ENCODE measurements around the gene RPL31.

The RPL31 gene

DNA sequence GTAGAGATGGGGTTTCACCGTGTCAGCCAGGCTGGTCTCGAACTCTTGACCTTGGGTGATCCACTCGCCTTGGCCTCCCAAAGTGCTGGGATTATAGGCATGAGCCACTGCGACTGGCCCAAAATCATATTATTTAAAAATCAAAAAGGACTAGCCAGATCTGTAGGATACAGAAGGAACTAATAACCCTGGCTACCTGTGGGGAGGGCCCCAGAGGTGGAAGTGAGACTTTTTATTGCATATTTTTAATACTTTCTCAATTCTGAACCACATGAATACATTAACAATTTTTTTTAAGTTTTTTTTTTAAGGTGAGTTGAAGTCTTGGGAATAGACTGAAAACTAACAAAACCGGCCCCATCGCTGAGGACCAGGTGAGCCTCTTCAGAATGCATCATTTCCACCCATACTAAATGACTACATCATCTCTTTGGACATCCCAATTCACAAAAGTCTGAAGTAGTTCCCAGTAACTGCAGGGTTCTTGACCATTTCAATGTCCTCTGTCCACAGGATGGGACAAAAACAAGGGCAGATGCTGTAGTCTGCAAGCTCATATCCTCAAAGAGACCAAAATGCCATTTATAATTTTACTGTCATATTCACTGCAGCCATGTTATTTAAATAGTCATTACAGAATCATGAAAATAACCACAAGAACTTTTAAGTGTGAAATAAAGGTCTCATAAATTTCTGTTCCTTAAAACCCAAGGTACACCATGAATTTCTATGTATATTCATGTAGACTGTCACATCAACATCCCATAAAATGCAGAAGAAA lies 21.4 kb downstream of the RPL31 start:
- TF ChIP-seq, protein P1, sequence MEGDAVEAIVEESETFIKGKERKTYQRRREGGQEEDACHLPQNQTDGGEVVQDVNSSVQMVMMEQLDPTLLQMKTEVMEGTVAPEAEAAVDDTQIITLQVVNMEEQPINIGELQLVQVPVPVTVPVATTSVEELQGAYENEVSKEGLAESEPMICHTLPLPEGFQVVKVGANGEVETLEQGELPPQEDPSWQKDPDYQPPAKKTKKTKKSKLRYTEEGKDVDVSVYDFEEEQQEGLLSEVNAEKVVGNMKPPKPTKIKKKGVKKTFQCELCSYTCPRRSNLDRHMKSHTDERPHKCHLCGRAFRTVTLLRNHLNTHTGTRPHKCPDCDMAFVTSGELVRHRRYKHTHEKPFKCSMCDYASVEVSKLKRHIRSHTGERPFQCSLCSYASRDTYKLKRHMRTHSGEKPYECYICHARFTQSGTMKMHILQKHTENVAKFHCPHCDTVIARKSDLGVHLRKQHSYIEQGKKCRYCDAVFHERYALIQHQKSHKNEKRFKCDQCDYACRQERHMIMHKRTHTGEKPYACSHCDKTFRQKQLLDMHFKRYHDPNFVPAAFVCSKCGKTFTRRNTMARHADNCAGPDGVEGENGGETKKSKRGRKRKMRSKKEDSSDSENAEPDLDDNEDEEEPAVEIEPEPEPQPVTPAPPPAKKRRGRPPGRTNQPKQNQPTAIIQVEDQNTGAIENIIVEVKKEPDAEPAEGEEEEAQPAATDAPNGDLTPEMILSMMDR (IDR thresholded peaks at IDR 0.05), result no peak
- H3K9me3 ChIP-seq (ENCODE audit: control insufficient read depth, low read length), result no peaks in the 10 kb centered on the region
- no peak overlapping the region for H3K4me3 ChIP-seq (ENCODE audit: low read depth, low read length)
- no peak overlapping the region for H3K9ac ChIP-seq
- H3K4me1 ChIP-seq, result no peaks in the 10 kb centered on the region
- no peak overlapping the region for H3K27ac ChIP-seq
- H2AFZ ChIP-seq, result no peak overlapping the region
- H3K27me3 ChIP-seq (ENCODE audit: control insufficient read depth, insufficient read depth, low read length), result no peaks in the 10 kb centered on the region
- H3K79me2 ChIP-seq, result no peaks in the 10 kb centered on the region
- no peak overlapping the region for H3K4me2 ChIP-seq (ENCODE audit: low read length)
- no peaks in the 10 kb centered on the region for H3K36me3 ChIP-seq (ENCODE audit: control insufficient read depth, insufficient read depth, low read length)

DNA sequence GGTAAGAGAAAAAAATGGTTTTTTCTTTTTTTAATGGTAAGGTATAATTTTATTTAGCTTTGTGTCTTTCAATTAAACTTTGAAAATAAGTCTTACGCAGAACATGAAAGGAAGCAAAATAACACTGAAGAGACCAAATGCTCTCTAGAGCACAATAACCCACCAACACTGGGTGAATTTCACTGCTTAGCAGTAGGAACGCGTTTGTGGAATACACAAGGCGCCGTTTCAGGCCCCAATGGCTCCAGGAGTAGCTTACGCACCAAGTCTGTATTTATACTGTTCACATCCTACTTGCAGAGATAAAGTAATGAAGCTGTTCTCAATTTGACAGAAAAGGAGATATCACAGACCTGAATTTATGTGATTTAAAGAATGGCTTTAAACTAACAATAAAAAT lies 23.5 kb downstream of the RPL31 start:
- TF ChIP-seq, protein P1 (IDR thresholded peaks at IDR 0.05), result no peak
- no peaks in the 10 kb centered on the region for H3K36me3 ChIP-seq (ENCODE audit: control insufficient read depth, insufficient read depth, low read length)
- H3K27me3 ChIP-seq (ENCODE audit: control insufficient read depth, insufficient read depth, low read length), result no peaks in the 10 kb centered on the region

DNA sequence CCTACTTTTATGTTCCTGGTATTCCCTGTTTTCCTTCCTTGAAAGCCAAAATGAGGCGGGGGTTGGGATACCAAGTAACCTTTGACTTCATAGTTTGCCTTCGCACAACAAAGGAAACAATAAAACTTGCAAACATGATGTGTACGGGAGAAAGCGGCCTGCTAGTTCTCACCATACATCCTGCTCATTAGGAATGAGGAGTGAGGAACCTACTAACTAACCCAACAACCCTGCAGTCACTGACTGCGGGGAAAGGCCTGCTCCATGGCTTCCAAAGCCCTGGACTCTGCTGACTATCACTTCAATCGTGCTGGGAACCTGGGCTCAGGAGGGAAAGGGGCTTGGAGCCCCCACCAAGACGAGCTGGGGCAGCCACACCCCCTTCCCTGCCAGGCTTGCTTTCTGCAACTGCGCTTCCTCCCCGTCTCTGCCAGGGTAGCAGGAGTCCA lies 24.2 kb downstream of the RPL31 start:
- H3K36me3 ChIP-seq (ENCODE audit: control insufficient read depth, insufficient read depth, low read length), result no peaks in the 10 kb centered on the region
- H3K27me3 ChIP-seq (ENCODE audit: control insufficient read depth, insufficient read depth, low read length), result no peaks in the 10 kb centered on the region
- no peaks in the 10 kb centered on the region for H3K4me1 ChIP-seq
- no peak overlapping the region for H2AFZ ChIP-seq
- no peak overlapping the region for H3K4me2 ChIP-seq (ENCODE audit: low read length)
- no peak overlapping the region for H3K9ac ChIP-seq
- H3K27ac ChIP-seq, result no peak overlapping the region
- no peak overlapping the region for H3K4me3 ChIP-seq (ENCODE audit: low read depth, low read length)
- H3K79me2 ChIP-seq, result no peaks in the 10 kb centered on the region
- TF ChIP-seq, protein P1 (IDR thresholded peaks at IDR 0.05), result no peak
- H3K9me3 ChIP-seq (ENCODE audit: control insufficient read depth, low read length), result no peaks in the 10 kb centered on the region

More for the DNA sequence above, 23.5 kb downstream of the RPL31 start:
- Histone ChIP-seq H3K79me2 (no peaks in the 10 kb centered on the region), H3K9me3 (ENCODE audit: control insufficient read depth, low read length) (no peaks in the 10 kb centered on the region), H3K4me2 (ENCODE audit: low read length) (no peak overlapping the region), H3K4me1 (no peaks in the 10 kb centered on the region), H3K9ac (no peak overlapping the region), H3K4me3 (ENCODE audit: low read depth, low read length) (no peak overlapping the region), H2AFZ (no peak overlapping the region), H3K27ac (no peak overlapping the region)

DNA sequence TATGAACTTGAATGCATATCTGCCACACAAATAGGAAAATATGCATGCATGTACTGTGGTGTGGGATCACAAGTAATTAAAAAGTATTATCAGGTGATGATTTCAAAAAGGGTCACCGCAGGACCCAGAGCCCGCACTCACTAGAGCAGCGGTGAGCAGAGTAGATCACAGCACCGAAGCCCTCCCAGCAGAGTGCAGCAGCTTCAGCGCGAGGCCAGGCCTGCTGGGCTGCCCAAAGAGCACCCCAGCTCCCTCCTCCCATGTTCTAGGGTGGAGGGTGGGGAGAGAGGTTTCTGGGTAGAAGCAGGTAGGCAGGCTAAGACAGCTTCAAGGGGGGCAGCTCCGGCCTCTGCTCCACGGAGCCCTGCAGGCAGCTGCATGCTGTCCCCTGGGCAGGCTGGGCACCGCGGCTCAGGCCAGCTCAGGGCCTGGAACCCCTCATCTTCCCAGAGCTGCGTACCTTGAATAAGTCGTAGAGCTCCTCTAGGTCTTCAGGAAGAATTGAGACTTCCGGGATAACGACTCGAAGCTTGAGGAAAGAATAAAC lies 24.9 kb downstream of the RPL31 start:
- Histone ChIP-seq H3K27me3 (ENCODE audit: control insufficient read depth, insufficient read depth, low read length) (no peaks in the 10 kb centered on the region), H3K9me3 (ENCODE audit: control insufficient read depth, low read length) (no peaks in the 10 kb centered on the region), H3K4me2 (ENCODE audit: low read length) (no peak overlapping the region), H2AFZ (no peak overlapping the region), H3K79me2 (no peaks in the 10 kb centered on the region), H3K9ac (no peak overlapping the region), H3K27ac (no peak overlapping the region), H3K36me3 (ENCODE audit: control insufficient read depth, insufficient read depth, low read length) (no peaks in the 10 kb centered on the region), H3K4me3 (ENCODE audit: low read depth, low read length) (no peak overlapping the region), H3K4me1 (no peaks in the 10 kb centered on the region)
- TF ChIP-seq, protein P1 (IDR thresholded peaks at IDR 0.05), result no peak
